ENCODE measurements around the gene SLC39A13.

Gene SLC39A13

DNA sequence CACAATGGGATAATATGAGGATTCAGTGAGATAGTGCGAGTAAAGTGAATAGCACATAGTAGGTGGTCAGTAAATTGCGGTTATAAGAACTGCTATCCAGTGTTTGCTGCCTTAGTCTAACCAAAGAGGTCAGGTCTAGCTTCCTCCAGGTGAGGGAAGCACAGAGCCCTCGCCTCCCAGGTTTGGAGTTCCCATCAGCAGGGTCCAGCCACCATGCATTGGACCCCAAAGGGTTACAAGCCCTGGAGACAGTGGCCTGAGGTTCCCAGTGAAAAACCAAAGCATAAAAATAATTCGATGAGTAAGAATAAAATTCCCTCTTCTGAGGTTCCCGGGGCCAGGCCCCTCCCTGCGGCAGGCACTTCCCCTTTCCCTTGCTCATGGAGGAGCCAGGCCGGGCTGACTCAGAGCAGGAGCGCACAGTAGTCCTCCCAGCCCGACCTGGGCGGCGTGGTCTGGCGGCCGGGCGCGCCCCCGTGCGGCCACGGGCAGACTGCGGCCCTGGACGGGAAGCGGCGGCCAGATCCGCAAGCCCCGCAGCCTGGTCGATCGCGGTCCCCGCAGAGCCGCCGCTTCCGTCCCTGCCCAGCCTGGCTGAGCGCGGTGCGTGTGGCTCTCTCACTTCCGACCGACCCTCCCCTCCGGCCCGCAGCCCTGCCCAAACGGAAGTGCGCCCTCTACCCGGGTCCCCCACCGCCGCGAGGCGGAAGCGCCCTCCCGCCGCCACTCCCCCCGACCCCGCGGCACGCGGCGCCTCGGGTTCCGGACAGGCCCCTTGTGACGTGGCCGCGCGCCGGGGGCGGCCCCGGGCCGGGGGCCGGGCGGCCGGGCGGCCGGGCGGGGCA lies at the start of gene SLC39A13:
TSS of gene SLC39A13 (plus strand) at position 845 of the 845 bp plus-strand sequence. CDS start 1,505 bp downstream, outside the sequence.
- peak; percentile 96 for DNase-seq

- DNase-seq: no peak
Observed at GRCh38 chr11:47358731-47359051, 49.7 kb upstream of the SLC39A13 start.

GRCh38 chr11:47359162-47359561 lies 49.2 kb upstream of the SLC39A13 start:
- no peak for DNase-seq

GRCh38 chr11:47359586-47359985 lies 48.8 kb upstream of the SLC39A13 start:
- DNase-seq: peak; percentile 24

DNA sequence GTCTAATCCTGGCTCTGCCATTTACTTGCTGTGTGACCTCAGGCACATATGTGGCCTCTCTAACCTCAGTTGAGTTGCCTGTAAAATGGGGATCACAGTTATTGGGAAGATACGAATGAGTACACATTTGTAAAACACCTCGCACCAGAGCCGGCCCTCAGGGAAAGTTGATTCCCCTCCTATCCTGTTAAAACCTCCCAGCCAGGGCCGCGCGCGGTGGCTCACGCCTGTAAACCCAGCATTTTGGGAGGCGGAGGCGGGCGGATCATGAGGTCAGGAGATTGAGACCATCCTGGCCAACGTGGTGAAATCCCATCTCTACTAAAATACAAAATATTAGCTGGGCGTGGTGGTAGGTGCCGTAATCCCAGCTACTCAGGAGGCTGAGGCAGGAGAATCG lies 48.0 kb upstream of the SLC39A13 start:
- no peak for DNase-seq

DNA sequence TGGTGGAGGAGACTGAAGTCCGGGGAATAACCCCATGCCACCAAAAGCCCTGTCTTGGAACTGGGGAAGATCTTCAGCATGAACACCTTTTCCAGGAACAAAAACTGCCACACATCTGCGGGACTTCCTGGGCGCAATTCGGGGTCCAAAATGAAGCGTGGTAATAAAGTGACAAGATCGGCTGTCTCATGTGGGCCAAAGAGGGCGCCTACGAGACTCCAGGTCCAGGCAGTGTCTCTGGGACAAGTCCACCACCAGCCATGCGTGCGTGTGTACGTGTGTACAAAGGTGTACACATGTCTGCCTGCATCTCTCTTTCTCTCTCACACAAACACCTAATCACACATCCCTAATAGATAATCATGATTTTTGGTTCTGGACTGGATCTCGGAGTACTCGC lies 47.0 kb upstream of the SLC39A13 start:
- no peak for DNase-seq

DNA sequence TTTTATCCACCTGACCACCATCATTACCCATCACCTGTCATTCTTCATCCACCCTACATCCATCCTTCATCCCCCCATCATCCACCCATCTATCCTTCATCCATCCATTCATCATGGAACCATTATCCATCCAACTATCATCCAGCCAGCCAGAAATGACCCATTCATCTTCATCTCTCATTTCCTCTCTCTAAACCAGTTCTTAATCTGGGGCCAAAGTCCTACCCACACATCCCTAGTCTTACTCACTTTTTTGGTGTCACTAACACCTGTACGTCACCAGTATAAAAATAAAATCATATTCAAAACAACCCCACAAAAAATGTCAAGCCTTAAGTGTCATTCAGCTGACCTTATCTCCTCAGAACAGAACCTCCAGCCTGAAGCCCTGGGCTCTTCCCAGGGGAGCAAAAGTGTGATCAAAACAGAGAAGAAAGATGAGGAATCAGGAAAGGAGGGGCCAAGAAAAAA lies 42.3 kb upstream of the SLC39A13 start:
- DNase-seq: no peak

- no peak for DNase-seq
Observed at GRCh38 chr11:47369676-47370075, 38.7 kb upstream of the SLC39A13 start.

GRCh38 chr11:47372422-47372821 lies 36.0 kb upstream of the SLC39A13 start:
- DNase-seq: no peak

DNA sequence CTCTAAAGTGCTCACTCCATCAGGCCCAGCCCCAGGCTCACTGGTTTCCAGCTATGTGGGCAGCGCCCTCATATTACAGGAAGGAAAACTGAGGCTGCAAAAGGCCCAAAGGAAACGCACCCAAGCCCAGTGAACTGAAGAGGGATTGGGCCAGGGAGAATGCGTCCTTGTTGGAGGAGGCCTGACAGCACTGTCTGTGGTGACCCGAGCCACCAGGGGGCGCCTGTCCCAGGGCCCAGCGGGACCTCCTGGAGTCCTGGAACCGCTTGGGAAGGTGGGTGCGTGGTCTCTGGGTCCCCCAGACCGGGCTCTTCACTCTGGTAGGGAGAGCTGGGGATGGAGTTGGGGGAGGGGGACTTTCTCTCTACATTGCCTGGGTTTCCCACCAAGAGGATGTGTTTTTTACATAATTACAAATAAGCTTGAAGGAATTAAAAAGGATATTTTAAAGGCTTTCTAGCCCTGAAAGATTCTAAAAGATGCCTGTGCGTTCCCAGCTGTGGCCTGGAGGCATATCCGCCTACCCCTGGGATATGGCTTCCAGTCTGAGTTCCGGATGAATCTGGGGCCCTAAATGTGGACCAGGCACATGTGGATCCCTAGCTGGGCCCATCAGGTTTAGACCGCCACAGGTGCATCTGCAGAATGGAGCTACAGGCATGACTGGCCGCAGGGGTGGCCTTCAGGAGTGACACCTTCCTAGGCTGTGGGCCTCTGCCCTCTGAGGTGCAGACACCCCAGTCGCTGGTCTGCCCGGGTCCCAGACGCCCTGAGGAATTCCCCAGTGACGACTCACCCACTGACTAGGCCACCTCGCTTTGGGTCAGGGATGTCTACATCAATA lies 34.3 kb upstream of the SLC39A13 start:
- DNase-seq: peak; percentile 84

GRCh38 chr11:47374720-47375019 lies 33.7 kb upstream of the SLC39A13 start:
- DNase-seq: no peak

DNA sequence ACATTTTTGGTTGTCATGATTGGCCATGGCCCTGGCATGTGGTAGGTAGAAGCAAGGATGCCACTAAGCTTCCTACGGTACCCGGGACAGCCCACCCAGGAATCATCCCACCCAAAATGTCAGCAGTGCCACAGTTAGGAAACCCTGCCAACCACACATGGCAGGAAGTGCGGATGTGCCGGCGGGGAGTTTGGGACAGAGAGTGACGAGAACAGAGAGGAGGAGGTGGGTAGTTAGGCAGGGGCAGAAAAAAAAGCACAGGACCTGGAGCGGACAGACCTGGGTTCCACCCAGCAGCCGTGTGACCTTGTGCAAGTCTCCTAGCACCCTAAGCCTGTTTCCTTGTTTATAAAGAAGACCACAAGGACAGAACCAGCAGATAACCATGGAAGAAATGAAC lies 33.4 kb upstream of the SLC39A13 start:
- no peak for DNase-seq

DNA sequence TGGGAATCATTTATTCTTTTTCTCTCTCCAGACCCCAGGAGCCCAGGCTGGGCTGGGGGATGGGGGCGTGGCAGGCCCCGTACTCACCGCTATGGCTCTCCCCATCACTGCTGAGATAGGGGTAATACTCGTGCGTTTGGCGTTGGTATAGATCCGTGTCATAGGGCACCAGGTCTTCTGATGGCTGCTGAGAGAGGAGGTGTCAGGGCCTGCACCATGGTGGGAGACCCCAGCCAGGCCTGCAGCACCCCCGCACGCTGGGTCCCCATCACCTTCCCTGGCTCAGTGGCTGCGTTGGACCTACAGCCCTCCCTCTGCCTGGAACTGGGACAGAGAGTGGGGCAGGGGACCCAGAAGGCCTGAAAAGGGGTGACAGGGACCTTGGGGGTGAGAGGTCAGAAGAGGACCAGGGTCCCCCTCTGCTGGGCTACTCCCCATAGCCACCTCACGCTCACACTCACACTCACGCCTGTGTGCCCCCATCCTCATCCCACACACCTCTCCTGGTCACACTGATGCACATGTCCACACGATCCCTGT lies 32.8 kb upstream of the SLC39A13 start:
- DNase-seq: no peak

- DNase-seq: no peak
Observed at GRCh38 chr11:47376107-47376524, 32.3 kb upstream of the SLC39A13 start.

GRCh38 chr11:47376525-47377371 lies 31.6 kb upstream of the SLC39A13 start:
- DNase-seq: no peak

DNA sequence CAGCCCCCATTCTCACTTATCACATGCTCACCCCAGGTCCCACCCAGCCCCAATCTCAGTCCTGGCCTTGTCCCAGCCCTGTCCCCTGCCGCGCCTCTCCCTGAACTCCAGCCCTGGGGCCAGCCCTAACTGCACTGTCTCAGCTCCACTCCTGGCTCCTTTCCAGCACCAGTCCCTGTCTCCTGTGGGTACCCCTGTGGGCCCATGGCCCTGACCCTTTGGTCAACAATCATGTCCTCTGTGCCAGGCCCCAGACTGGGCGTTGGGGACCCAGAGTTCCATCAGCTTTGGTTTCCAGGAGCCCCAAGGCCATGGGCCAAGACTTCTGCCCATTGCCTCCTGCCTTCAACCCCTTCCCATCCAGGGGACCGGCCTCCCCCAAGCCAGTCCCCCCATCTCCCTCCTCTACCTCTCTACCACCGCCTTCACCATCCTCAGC lies 30.8 kb upstream of the SLC39A13 start:
- no peak for DNase-seq

GRCh38 chr11:47378010-47378835 lies 30.2 kb upstream of the SLC39A13 start, which contains the start of gene SPI1:
Gene SPI1, minus strand, starts transcription at chr11:47378547. Its CDS starts 194 bp downstream, at chr11:47378353.
- DNase-seq: no peak

DNA sequence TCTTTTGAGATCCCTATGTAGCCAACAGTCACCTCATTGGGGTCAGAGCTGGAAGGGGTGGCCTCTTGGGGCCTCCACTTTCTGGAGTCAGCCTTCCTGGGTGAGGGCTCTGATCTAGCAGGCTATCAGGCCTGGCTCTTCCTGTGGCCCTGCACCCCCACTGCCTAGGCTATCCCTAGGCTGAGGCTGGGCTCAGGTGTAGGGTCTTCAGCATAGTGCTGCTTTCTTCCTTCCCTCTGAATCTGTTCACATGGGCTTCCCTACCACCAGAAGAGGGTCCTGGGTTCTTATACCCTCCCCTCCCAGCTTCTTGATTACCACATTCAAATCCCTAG lies 29.6 kb upstream of the SLC39A13 start:
- no peak for DNase-seq

GRCh38 chr11:47379317-47379716 lies 29.1 kb upstream of the SLC39A13 start:
- no peak for DNase-seq

DNA sequence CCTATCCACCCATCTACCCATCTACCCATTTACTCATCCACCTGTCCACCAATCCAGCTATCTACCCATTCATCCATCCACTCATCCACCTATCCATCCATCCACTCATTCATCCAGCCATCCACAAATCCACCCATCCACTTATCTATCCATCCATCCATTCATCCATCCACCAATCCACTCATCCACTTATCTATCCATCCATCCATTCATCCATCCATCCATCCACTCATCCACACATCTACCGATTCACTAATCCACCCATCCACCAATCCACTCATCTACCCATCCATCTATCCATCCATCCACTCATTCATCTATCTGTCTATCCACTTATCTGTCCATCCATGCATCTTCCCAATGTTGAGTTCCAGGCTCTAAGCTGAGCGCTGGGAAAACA lies 28.3 kb upstream of the SLC39A13 start:
- no peak for DNase-seq

- no peak for DNase-seq
Observed at GRCh38 chr11:47383071-47383470, 25.3 kb upstream of the SLC39A13 start.

- no peak for DNase-seq
Observed at GRCh38 chr11:47384498-47384897, 23.9 kb upstream of the SLC39A13 start.
